ENCODE results near the gene STAP2.

STAP2 gene

GRCh38 chr19:4361152-4362046 is 22.8 kb upstream of the STAP2 start:
- Histone ChIP-seq H3K9ac (ENCODE audit: low read length) (no peak overlapping the region), H3K36me3 (ENCODE audit: insufficient read depth, low read length) (peaks cover 56% of the 10 kb centered on the region), H3K9me3 (ENCODE audit: low read length) (no peaks in the 10 kb centered on the region), H3K4me1 (ENCODE audit: insufficient read depth, low read length) (no peaks in the 10 kb centered on the region), H3K27me3 (ENCODE audit: control insufficient read depth in 1 of 2, insufficient read depth in 2 of 2, low read length in 2 of 2) (no peaks in the 10 kb centered on the region), H3K27ac (ENCODE audit: low read depth, low read length) (no peak overlapping the region), H3K4me3 (ENCODE audit: low read depth in 1 of 2, low read length in 2 of 2) (no peak overlapping the region)

- Histone ChIP-seq H3K4me1 (ENCODE audit: insufficient read depth, low read length) (no peaks in the 10 kb centered on the region), H3K9me3 (ENCODE audit: low read length) (no peaks in the 10 kb centered on the region), H3K27ac (ENCODE audit: low read depth, low read length) (no peak overlapping the region), H3K9ac (ENCODE audit: low read length) (no peak overlapping the region), H3K27me3 (ENCODE audit: control insufficient read depth in 1 of 2, insufficient read depth in 2 of 2, low read length in 2 of 2) (no peaks in the 10 kb centered on the region), H3K36me3 (ENCODE audit: insufficient read depth, low read length) (peaks cover 49% of the 10 kb centered on the region), H3K4me3 (ENCODE audit: low read depth in 1 of 2, low read length in 2 of 2) (no peak overlapping the region)
Measured at GRCh38 chr19:4360641-4361151, 22.1 kb upstream of the STAP2 start.

GRCh38 chr19:4360081-4360569 is 21.5 kb upstream of the STAP2 start:
- no peak overlapping the region for H3K27ac ChIP-seq (ENCODE audit: low read depth, low read length)

GRCh38 chr19:4359627-4360000 is 21.0 kb upstream of the STAP2 start:
- Histone ChIP-seq H3K4me1 (ENCODE audit: insufficient read depth, low read length) (no peaks in the 10 kb centered on the region), H3K4me3 (ENCODE audit: low read depth in 1 of 2, low read length in 2 of 2) (no peak overlapping the region), H3K9ac (ENCODE audit: low read length) (no peak overlapping the region), H3K36me3 (ENCODE audit: insufficient read depth, low read length) (peaks cover 41% of the 10 kb centered on the region), H3K27me3 (ENCODE audit: control insufficient read depth in 1 of 2, insufficient read depth in 2 of 2, low read length in 2 of 2) (no peaks in the 10 kb centered on the region), H3K9me3 (ENCODE audit: low read length) (no peaks in the 10 kb centered on the region), H3K27ac (ENCODE audit: low read depth, low read length) (no peak overlapping the region)

More at GRCh38 chr19:4360081-4360569, 21.5 kb upstream of the STAP2 start:
- H3K9ac ChIP-seq (ENCODE audit: low read length), result no peak overlapping the region
- H3K4me3 ChIP-seq (ENCODE audit: low read depth in 1 of 2, low read length in 2 of 2), result no peak overlapping the region
- H3K36me3 ChIP-seq (ENCODE audit: insufficient read depth, low read length), result peaks cover 44% of the 10 kb centered on the region
- H3K27me3 ChIP-seq (ENCODE audit: control insufficient read depth in 1 of 2, insufficient read depth in 2 of 2, low read length in 2 of 2), result no peaks in the 10 kb centered on the region
- H3K9me3 ChIP-seq (ENCODE audit: low read length), result no peaks in the 10 kb centered on the region
- no peaks in the 10 kb centered on the region for H3K4me1 ChIP-seq (ENCODE audit: insufficient read depth, low read length)

GRCh38 chr19:4358709-4359626 is 20.3 kb upstream of the STAP2 start:
- no peak overlapping the region for H3K27ac ChIP-seq (ENCODE audit: low read depth, low read length)

GRCh38 chr19:4357921-4358326 is 19.3 kb upstream of the STAP2 start:
- Histone ChIP-seq H3K4me1 (ENCODE audit: insufficient read depth, low read length) (no peaks in the 10 kb centered on the region), H3K27me3 (ENCODE audit: control insufficient read depth in 1 of 2, insufficient read depth in 2 of 2, low read length in 2 of 2) (no peaks in the 10 kb centered on the region)

More at GRCh38 chr19:4358709-4359626, 20.3 kb upstream of the STAP2 start:
- Histone ChIP-seq H3K36me3 (ENCODE audit: insufficient read depth, low read length) (peaks cover 39% of the 10 kb centered on the region), H3K4me1 (ENCODE audit: insufficient read depth, low read length) (no peaks in the 10 kb centered on the region), H3K27me3 (ENCODE audit: control insufficient read depth in 1 of 2, insufficient read depth in 2 of 2, low read length in 2 of 2) (no peaks in the 10 kb centered on the region), H3K9me3 (ENCODE audit: low read length) (no peaks in the 10 kb centered on the region), H3K9ac (ENCODE audit: low read length) (no peak overlapping the region), H3K4me3 (ENCODE audit: low read depth in 1 of 2, low read length in 2 of 2) (no peak overlapping the region)

GRCh38 chr19:4357095-4357797 is 18.6 kb upstream of the STAP2 start:
- Histone ChIP-seq H3K4me1 (ENCODE audit: insufficient read depth, low read length) (no peaks in the 10 kb centered on the region), H3K9me3 (ENCODE audit: low read length) (no peaks in the 10 kb centered on the region), H3K27ac (ENCODE audit: low read depth, low read length) (no peak overlapping the region), H3K9ac (ENCODE audit: low read length) (no peak overlapping the region), H3K4me3 (ENCODE audit: low read depth in 1 of 2, low read length in 2 of 2) (no peak overlapping the region), H3K36me3 (ENCODE audit: insufficient read depth, low read length) (peaks cover 22% of the 10 kb centered on the region), H3K27me3 (ENCODE audit: control insufficient read depth in 1 of 2, insufficient read depth in 2 of 2, low read length in 2 of 2) (no peaks in the 10 kb centered on the region)

More at GRCh38 chr19:4357921-4358326, 19.3 kb upstream of the STAP2 start:
- H3K9ac ChIP-seq (ENCODE audit: low read length), result no peak overlapping the region
- H3K4me3 ChIP-seq (ENCODE audit: low read depth in 1 of 2, low read length in 2 of 2), result no peak overlapping the region
- peaks cover 29% of the 10 kb centered on the region for H3K36me3 ChIP-seq (ENCODE audit: insufficient read depth, low read length)
- H3K27ac ChIP-seq (ENCODE audit: low read depth, low read length), result no peak overlapping the region
- H3K9me3 ChIP-seq (ENCODE audit: low read length), result no peaks in the 10 kb centered on the region

GRCh38 chr19:4354897-4355296 is 16.3 kb upstream of the STAP2 start:
- Histone ChIP-seq H3K27ac (ENCODE audit: low read depth, low read length) (no peak overlapping the region), H3K4me1 (ENCODE audit: insufficient read depth, low read length) (no peaks in the 10 kb centered on the region), H3K27me3 (ENCODE audit: control insufficient read depth in 1 of 2, insufficient read depth in 2 of 2, low read length in 2 of 2) (no peaks in the 10 kb centered on the region), H3K36me3 (ENCODE audit: insufficient read depth, low read length) (peaks cover 19% of the 10 kb centered on the region), H3K9me3 (ENCODE audit: low read length) (no peaks in the 10 kb centered on the region), H3K9ac (ENCODE audit: low read length) (no peak overlapping the region), H3K4me3 (ENCODE audit: low read depth in 1 of 2, low read length in 2 of 2) (no peak overlapping the region)

- Histone ChIP-seq H3K27ac (ENCODE audit: low read depth, low read length) (no peak overlapping the region), H3K4me3 (ENCODE audit: low read depth in 1 of 2, low read length in 2 of 2) (no peak overlapping the region), H3K4me1 (ENCODE audit: insufficient read depth, low read length) (no peaks in the 10 kb centered on the region), H3K27me3 (ENCODE audit: control insufficient read depth in 1 of 2, insufficient read depth in 2 of 2, low read length in 2 of 2) (no peaks in the 10 kb centered on the region), H3K9me3 (ENCODE audit: low read length) (no peaks in the 10 kb centered on the region), H3K36me3 (ENCODE audit: insufficient read depth, low read length) (peaks cover 13% of the 10 kb centered on the region), H3K9ac (ENCODE audit: low read length) (no peak overlapping the region)
Measured at GRCh38 chr19:4354282-4354681, 15.7 kb upstream of the STAP2 start.

GRCh38 chr19:4352701-4353121 is 14.1 kb upstream of the STAP2 start:
- no peaks in the 10 kb centered on the region for H3K9me3 ChIP-seq (ENCODE audit: low read length)
- H3K9ac ChIP-seq (ENCODE audit: low read length), result no peak overlapping the region
- no peaks in the 10 kb centered on the region for H3K27me3 ChIP-seq (ENCODE audit: control insufficient read depth in 1 of 2, insufficient read depth in 2 of 2, low read length in 2 of 2)
- no peaks in the 10 kb centered on the region for H3K4me1 ChIP-seq (ENCODE audit: insufficient read depth, low read length)
- peaks cover 6% of the 10 kb centered on the region for H3K36me3 ChIP-seq (ENCODE audit: insufficient read depth, low read length)
- no peak overlapping the region for H3K4me3 ChIP-seq (ENCODE audit: low read depth in 1 of 2, low read length in 2 of 2)
- no peak overlapping the region for H3K27ac ChIP-seq (ENCODE audit: low read depth, low read length)

Data from muscle layer of colon (tissue), 2 donors.